Measurements from ENCODE around the gene FLT3.
"Not testable (repeated sequence)": the region's sequence is repeated elsewhere in the genome, so short reads cannot be mapped to it uniquely, and the experiment has no call there.

FLT3 gene

GRCh38 chr13:28043224-28043623 is 57.2 kb downstream of the FLT3 start:
- no peak for DNase-seq

GRCh38 chr13:28041501-28041900 is 58.9 kb downstream of the FLT3 start:
- DNase-seq: no peak

- DNase-seq: no peak
These were observed 59.3 kb downstream of the FLT3 start for GRCh38 chr13:28041031-28041461.

GRCh38 chr13:28037399-28037798 is 63.0 kb downstream of the FLT3 start:
- no peak for DNase-seq

GRCh38 chr13:28035146-28035782 is 65.1 kb downstream of the FLT3 start:
- DNase-seq: no peak

DNA sequence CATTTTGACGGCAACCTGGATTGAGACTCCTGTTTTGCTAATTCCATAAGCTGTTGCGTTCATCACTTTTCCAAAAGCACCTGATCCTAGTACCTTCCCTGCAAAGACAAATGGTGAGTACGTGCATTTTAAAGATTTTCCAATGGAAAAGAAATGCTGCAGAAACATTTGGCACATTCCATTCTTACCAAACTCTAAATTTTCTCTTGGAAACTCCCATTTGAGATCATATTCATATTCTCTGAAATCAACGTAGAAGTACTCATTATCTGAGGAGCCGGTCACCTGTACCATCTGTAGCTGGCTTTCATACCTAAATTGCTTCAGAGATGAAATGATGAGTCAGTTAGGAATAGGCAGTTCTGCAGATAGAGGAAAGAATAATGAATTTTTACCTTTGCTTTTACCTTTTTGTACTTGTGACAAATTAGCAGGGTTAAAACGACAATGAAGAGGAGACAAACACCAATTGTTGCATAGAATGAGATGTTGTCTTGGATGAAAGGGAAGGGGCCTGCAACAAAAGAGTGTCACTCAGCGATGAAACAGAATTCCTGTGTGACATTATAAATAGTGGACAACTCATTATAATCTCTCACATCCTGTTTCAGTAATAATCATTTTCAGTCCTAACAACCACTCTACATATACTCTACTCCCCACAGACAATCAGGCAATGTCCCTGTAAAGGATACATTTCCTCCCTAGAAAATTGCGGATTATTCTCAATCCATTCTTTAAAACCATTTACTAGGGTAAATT is 66.3 kb downstream of the FLT3 start:
- DNase-seq: no peak

- not testable (repeated sequence) for DNase-seq
These were observed 67.9 kb downstream of the FLT3 start for GRCh38 chr13:28032438-28032837.

DNA sequence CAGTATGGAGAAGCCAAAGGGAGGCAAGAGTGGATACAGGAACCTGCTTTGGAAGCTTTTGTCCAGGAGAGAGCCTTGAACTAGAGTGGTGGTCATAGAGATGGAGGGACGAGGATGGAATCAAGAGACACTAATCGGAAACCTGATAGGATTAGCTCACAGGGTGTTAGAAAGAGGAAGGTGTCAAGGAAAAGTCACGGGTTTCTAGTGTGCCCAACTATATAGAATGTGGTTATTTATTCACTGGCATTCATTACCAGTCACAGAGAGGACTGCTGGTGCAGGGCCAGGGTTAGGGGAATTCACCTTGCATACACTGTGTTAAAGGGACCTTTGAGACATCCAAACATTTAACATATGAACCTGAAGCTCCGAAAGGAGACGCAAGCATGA is 68.5 kb downstream of the FLT3 start:
- no peak for DNase-seq

DNA sequence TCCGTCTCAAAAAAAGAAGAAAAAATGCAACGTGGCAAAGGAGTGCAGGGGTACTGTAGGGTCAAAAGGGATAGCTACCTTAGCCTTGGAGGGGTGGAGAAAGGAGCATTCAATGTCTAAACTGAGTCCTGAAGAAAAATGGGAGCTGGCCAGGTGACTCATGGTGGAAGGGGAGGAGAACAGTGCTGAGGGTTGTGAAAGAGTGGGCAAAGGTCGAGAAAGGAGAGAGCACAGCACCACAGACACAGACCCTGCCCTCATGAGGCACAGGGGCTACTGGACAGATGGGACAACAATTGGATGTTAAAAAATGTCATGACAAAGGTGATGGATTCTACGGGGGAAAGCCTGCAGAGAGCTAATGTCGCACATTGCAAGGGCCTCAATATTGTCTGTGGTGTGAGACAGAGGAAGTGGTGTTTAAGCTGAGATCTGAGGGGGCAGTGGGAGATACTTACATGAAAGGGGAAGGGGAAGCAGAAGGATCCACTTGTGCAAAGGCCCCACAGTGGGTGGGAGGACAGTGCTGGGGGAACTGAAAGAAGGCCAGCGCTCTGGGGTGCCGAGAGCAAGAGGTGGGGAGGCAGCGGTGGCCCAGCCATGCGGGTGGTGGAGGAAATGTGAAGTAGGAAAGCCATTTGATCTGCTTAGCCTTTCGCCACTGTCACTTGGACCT is 69.0 kb downstream of the FLT3 start:
- DNase-seq: no peak

DNA sequence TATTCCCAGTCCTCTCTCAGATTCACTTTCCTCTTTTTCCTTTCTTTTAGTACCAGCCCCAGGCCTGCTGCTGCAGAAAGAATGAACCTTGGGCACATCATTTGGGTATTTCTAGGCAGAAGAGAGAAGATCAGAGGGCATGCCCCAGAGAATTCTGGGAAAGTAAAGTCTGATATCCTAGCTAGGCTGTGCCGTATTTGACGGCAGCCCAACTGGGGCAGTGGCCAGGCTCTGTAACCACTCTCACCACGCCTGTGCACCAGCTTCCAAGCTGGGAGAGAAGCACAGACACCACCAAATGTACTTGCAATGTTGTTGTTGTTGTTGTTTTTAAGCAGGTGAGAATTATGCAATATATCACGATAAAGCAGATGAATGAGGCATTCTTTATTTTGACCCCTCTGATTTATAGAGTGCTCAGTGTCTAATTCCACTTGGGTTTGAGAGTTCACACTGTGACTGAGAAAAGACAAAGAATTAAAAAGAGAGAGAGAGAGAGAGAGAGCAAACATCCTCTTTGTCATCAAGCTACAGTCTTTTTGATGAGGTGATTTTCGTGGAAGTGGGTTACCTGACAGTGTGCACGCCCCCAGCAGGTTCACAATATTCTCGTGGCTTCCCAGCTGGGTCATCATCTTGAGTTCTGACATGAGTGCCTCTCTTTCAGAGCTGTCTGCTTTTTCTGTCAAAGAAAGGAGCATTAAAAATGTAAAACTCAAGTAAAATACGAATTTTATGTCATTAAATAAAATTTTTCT is 72.6 kb downstream of the FLT3 start:
- DNase-seq: no peak

- no peak for DNase-seq
These were observed 73.3 kb downstream of the FLT3 start for GRCh38 chr13:28027071-28027470.

GRCh38 chr13:28026508-28026907 is 73.9 kb downstream of the FLT3 start:
- DNase-seq: no peak

GRCh38 chr13:28022848-28023518 is 77.4 kb downstream of the FLT3 start:
- no peak for DNase-seq

- DNase-seq: no peak
These were observed 86.1 kb downstream of the FLT3 start for GRCh38 chr13:28014301-28014700.

DNA sequence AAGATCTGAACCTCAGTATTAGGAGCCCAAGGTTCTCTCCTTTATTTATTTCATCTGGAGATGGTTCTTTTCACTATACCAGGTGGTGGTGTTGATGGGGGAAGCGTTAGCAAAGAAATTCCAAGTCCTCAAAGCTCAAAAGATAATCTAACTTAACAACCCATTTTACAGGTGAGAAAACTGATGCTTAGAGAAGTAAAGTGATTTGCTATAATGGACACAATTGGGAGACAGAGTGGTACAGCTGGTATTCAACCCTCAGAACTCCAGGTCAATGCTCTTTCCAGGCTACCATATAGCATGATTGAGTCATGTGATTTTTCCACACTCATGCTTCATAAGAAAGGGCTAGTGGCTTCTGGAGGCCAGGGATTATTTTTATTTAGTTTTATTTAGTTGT is 86.9 kb downstream of the FLT3 start:
- no peak for DNase-seq

DNA sequence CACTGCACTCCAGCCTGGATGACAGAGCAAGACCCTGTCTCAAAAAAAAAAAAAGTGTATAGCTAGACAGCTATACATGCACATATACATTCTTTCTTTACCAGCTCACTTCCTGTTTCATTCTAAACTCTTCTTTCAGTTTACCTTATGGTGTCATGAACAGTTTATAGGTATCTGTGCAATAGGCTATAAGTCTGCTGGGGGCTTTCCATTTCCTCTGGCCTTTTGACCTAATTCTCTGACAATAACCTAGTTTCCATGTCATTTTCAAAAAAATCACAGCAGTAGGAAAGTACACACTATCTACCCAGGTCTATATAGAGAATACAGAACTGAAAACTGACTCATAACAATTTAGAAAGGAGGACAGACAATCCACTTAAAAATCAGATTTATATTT is 87.5 kb downstream of the FLT3 start:
- DNase-seq: no peak

DNA sequence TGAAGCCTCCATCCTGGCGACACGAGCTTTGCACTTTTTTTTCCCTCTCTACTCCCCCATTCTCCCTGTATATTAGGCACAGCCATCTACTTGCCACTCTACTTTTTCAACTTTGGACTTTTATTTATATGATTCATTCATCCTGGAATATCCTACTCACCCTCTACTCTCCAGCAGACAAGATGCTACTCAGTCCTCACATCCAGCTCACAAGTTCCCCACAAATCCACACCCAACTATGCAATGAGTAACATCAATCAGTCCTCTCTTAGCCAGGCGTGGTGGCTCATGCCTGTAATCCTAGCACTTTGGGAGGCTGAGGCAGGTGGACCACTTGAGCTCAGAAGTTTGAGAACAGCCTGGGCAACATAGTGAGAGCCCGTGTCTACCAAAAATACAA is 88.0 kb downstream of the FLT3 start:
- DNase-seq: no peak

DNA sequence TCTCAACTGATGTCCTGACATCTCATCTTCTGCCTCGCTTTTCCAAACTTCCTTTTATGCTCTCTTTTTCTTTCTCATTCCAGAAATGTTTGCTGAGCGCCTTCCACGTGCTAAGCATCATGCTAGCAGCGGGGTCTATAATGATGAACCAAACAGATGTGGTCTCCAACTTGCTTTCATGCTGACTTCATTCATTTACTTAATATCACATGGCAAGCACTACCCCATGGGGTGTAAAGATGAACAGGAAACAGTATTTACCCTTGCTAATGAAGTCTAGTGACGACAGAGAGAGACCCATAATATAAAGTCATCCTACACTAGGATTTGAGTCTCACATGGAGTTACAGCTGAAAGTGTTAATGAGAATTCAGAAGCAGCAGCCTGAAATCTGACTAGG is 90.3 kb downstream of the FLT3 start:
- no peak for DNase-seq

DNA sequence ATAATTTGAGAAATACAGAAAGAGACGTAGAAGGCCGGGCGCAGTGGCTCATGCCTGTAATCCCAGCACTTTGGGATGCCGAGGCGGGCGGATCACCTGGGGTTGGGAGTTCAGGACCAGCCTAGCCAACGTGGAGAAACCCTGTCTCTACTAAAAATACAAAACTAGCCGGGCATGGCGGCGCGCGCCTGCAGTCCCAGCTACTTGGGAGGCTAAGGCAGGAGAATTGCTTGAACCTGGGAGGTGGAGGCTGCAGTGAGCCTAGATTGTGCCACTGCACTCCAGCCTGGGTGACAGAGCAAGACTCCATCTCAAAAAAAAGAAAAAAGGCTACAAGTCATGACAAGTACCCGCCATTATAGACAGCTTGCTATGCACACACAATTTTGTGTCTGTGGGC is 95.4 kb downstream of the FLT3 start:
- not testable (repeated sequence) for DNase-seq

- DNase-seq: no peak
These were observed 97.3 kb downstream of the FLT3 start for GRCh38 chr13:28002886-28003698.

DNA sequence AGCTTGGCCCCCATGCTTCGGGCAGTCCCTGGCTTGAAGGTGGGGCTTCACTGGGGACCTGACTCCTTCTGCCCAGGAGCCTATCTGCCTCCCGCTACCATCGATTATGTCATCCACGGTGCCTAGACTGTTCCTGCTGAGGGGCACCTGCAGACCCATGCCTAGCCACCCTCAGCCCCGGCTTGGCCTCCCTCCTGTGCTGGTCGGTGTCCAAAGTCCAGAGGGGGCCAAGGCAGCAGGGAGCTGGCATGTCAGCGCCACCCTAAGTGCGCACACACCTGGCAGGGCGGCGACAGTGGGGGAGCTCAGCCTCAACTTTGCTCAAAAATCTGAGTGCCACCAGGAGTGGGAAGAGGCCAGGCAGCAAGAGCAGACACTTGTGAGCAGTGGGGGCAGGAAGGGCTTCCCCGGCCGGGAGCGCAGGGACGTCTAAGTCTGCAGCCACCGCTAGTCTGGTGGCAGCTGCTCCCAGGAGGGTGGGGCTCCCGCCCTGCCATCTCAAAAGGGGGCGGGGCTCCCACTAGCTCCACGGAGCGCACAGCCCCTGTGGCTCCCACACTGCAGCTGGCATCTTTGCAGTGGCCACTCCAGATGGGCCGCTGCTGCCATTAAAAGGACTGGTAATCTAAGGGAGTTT is 98.4 kb downstream of the FLT3 start:
- no peak for DNase-seq
